ENCODE data around the gene GSDMA.

Gene GSDMA

DNA sequence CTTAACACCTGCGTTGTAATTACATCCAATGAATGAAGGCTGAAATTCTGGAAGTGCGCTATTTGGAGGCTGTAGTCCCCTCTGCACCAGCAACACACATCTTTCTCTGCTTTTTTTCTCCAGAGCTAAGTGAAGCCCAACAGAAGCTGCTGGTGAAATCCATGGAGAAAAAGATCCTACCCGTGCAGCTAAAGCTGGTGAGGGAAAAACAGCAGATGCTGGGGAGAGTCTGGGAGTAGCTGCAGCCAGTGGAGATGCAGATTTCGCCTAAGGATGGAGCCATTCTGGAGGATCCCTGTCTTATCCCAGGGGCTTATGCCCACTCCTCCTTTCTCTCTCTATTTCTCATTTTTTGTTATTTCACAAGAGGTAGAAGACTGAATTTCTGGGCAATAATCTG is 13.0 kb downstream of the GSDMA start:
- TF ChIP-seq, protein P1, sequence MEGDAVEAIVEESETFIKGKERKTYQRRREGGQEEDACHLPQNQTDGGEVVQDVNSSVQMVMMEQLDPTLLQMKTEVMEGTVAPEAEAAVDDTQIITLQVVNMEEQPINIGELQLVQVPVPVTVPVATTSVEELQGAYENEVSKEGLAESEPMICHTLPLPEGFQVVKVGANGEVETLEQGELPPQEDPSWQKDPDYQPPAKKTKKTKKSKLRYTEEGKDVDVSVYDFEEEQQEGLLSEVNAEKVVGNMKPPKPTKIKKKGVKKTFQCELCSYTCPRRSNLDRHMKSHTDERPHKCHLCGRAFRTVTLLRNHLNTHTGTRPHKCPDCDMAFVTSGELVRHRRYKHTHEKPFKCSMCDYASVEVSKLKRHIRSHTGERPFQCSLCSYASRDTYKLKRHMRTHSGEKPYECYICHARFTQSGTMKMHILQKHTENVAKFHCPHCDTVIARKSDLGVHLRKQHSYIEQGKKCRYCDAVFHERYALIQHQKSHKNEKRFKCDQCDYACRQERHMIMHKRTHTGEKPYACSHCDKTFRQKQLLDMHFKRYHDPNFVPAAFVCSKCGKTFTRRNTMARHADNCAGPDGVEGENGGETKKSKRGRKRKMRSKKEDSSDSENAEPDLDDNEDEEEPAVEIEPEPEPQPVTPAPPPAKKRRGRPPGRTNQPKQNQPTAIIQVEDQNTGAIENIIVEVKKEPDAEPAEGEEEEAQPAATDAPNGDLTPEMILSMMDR (conservative IDR thresholded peaks at IDR 0.05) = no peak
- H3K27ac ChIP-seq = no peak overlapping the region

DNA sequence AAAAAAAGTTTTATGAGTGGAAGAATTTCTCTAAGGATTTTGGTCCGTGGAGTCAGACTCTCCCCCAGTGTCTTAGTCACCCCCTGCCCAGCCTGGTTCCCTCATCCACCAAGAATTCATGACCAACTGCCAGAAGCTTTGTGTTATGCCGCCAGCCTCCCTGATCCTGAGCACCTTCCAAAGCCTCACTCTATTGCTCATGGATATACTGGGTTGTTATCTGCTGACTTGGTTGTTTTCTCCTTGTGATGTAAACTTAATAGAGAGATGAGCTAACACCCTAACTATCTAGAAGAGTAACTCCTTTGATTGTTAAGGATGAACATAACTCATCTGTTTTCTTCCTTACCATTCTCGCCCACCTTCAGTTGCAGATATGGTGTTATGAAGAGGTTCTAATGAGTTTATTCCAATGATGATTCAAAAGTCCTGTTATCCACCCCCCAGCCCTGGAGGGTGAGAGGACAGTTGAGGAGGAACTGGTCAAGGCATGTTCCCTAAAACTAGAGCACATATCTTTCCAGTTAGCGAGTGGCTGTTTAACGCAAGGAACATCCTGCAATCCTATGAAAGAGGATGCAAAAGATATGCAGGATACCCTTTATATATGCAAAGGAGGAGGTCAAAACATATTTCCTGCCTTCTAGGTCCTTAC is 16.3 kb downstream of the GSDMA start:
- H3K27ac ChIP-seq = no peak overlapping the region

DNA sequence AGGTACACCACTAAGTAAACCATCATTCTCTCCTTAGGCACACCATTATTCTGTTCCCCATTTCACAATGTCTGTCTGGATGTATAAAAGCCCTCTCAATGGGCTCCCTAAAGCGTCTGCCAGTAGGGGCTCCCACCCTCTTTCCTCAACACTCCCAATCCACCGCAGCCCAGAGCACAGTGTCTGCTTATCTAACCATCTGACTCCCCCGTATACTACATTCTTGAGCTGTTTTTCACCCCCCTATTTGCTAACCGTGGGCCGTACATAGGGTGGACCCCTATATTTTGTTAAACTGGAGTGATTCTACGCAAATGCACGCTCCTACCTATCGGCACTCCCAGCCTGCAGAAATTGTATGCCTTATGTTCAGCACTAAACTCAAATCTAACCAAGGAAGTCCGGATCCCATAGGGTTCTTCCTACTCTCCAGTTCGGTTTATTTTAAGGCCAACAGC is 17.1 kb downstream of the GSDMA start:
- TF ChIP-seq, protein P1 (conservative IDR thresholded peaks at IDR 0.05) = no peak
- peak overlapping the region; percentile 97 for H3K27ac ChIP-seq

More for the DNA sequence above, 16.3 kb downstream of the GSDMA start:
- TF ChIP-seq, protein P1 (conservative IDR thresholded peaks at IDR 0.05) = no peak

DNA sequence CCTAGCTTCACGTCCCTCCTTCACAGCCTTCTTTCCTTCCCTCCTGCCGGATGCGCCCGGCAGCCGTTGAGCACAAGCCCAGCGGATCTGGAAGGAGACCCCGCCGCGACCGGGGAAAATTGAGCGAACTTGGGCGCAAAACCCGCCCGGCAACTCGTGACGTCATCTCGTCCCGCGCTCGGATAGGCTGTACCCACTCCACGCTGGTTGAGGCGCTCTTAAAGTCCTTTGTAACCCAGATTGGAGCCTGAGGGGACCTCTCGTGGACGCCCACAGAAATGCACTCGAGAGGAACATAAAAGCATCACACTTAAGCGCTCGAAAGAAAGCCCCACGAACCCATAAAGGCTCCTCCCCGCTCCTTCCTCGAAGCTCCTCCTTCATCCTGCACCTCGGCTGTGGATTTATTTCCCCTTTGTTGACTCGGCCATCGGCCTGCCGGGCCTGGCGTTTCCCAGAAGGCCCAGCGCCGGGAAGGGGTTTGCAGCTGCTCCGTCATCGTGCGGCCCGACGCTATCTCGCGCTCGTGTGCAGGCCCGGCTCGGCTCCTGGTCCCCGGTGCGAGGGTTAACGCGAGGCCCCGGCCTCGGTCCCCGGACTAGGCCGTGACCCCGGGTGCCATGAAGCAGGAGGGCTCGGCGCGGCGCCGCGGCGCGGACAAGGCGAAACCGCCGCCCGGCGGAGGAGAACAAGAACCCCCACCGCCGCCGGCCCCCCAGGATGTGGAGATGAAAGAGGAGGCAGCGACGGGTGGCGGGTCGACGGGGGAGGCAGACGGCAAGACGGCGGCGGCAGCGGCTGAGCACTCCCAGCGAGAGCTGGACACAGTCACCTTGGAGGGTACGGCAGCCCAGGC is 17.8 kb downstream of the GSDMA start, which contains the start of gene PSMD3:
PSMD3 (plus strand) TSS at position 457 of the 856 bp plus-strand sequence; CDS start at position 621, 164 bp downstream.
- peak within 1 kb of the TSS; percentile 97 for H3K27ac ChIP-seq
- TF ChIP-seq, protein P1 (conservative IDR thresholded peaks at IDR 0.05) = peak; percentile 91

DNA sequence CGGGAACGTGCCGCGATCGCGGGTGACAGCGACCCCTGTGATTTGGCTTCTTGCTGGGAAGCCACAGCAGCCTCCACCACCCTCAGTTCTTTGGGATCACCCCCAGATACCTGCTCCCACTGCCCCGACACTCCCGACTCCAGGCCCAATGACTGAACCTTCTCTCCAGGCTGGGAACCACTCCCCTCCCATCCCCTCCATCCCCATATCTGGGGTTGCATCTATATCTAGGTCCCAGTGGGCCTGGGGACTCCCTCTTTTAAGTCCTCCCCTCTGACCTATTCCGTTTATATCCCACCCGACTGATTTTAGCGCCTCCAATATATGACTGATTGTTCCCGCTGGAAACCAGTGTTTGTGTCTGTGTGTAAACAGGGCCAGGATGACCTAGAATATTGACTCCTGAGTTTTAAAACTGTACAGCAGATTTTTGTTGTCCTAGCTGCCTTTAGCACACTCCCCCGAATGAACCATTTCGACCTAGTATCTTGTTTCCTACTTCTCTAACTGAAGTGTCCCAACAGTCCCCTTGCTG is 18.5 kb downstream of the GSDMA start:
- TF ChIP-seq, protein P1 (conservative IDR thresholded peaks at IDR 0.05) = no peak
- peak overlapping the region; percentile 97 for H3K27ac ChIP-seq

DNA sequence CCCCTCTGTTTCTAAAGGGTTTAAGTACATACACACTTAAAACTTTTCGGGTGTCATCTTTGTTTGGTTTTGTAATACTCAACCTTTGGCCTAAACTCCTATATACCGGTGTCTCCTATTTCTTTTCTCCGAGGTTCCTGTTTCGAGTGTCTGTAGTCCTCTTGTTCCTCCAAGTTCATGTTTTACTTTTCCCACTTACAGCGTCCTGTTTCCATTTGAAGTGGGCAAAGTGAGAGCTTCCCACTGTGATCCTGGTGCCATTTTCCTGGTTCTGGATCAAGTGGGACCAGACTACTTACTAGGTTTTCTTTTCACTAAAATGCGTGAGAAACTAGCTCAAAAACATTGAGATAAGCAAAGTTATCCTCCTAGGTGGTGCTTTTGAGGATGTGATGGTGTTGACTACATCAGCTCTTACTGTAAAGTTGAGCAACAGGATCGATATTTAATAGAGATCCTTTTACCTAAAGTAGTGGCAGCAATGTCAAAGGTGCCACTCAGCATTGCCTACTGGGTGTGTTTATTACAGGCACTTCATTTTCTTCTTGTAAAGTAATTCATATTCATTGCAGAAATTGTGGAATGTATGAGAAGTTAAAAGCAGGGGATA is 19.1 kb downstream of the GSDMA start:
- peak overlapping the region; percentile 97 for H3K27ac ChIP-seq
- TF ChIP-seq, protein P1 (conservative IDR thresholded peaks at IDR 0.05) = no peak
